Measurements from ENCODE around the gene SYS1. TPM values are rescaled to one million over a fixed set of nuclear protein-coding genes. Genes with fewer than 3 reads are reported as not detected.

SYS1 gene
- total and polyA plus RNA-seq, 2 experiments from 2014 or later = 20.0 to 28.0 TPM

GRCh38 chr20:45343532-45344167 lies 19.3 kb upstream of the SYS1 start:
- Histone ChIP-seq H3K4me1 (ENCODE audit: low read depth) (peaks cover 75% of the 10 kb centered on the region), H3K4me3 (no peak overlapping the region), H3K27me3 (no peaks in the 10 kb centered on the region), H3K27ac (peak overlapping the region; percentile 98), H3K36me3 (no peaks in the 10 kb centered on the region), H3K9me3 (ENCODE audit: low read depth) (no peaks in the 10 kb centered on the region)
- DNase-seq (ENCODE audit: low read depth in 1 of 2, low spot score in 1 of 2) = peak in 1 of 2 donors; percentile 33
- no peak for TF ChIP-seq CTCF (IDR thresholded peaks at IDR 0.05; ENCODE audit: low read depth, low read length)

- peak in 1 of 2 donors; percentile 91 for DNase-seq (ENCODE audit: low read depth in 1 of 2, low spot score in 1 of 2)
- no peaks in the 10 kb centered on the region for H3K36me3 ChIP-seq
- no peaks in the 10 kb centered on the region for H3K27me3 ChIP-seq
- no peak overlapping the region for H3K4me3 ChIP-seq
- no peaks in the 10 kb centered on the region for H3K9me3 ChIP-seq (ENCODE audit: low read depth)
- H3K4me1 ChIP-seq (ENCODE audit: low read depth) = peaks cover 73% of the 10 kb centered on the region
- TF ChIP-seq CTCF (IDR thresholded peaks at IDR 0.05; ENCODE audit: low read depth, low read length) = no peak
- peak overlapping the region; percentile 98 for H3K27ac ChIP-seq
Measured at GRCh38 chr20:45344168-45344860, 18.6 kb upstream of the SYS1 start.

DNA sequence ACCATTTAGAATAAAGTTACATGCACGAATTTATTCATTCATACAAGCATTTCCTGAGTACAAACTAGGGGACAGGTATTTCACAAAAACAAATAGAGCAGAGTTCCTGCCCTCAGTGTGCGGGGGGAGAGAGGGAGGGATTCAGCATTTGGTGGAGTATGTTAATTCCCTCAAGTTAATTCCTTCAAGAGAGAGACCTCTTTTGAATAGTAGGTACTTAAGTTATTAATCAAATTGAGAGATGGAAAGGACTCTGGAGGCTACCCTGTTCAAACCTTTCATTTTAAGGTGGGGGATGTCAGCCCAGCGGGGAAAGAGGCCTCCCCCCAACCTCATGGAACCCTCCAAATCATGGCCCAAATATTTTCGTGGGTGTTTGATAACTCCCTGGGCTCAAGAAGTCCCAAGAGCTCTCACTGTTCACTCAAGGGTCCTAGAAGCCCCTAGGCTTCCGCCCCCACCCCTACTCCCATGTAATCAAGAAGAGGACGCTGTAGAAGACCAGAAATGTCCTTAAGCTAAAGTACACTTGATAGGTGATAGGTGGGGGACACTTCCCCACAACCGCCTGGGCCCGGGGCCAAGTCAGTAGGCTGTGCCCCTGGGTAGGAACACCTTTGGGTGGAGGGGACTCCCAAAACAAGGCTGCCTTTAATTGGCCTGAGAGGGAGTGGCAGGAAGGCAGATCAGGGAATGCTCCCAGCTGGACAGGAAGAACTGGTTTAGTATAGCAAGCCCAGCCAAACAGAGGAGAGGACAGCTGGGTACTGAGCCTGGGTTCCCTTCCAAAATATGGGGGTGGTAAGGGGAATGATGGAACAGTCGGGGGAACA lies 17.6 kb upstream of the SYS1 start:
- peak overlapping the region; percentile 98 for H3K27ac ChIP-seq
- H3K4me1 ChIP-seq (ENCODE audit: low read depth) = peaks cover 69% of the 10 kb centered on the region

GRCh38 chr20:45346291-45346718 lies 16.7 kb upstream of the SYS1 start:
- peaks cover 59% of the 10 kb centered on the region for H3K4me1 ChIP-seq (ENCODE audit: low read depth)
- no peaks in the 10 kb centered on the region for H3K9me3 ChIP-seq (ENCODE audit: low read depth)
- no peaks in the 10 kb centered on the region for H3K36me3 ChIP-seq
- TF ChIP-seq CTCF (IDR thresholded peaks at IDR 0.05; ENCODE audit: low read depth, low read length) = no peak
- peak overlapping the region; percentile 66 for H3K4me3 ChIP-seq
- DNase-seq (ENCODE audit: low read depth in 1 of 2, low spot score in 1 of 2) = no peak
- no peak overlapping the region for H3K27ac ChIP-seq
- H3K27me3 ChIP-seq = no peaks in the 10 kb centered on the region

More for the DNA sequence above, 17.6 kb upstream of the SYS1 start:
- no peak for DNase-seq (ENCODE audit: low read depth in 1 of 2, low spot score in 1 of 2)
- no peaks in the 10 kb centered on the region for H3K9me3 ChIP-seq (ENCODE audit: low read depth)
- TF ChIP-seq CTCF (IDR thresholded peaks at IDR 0.05; ENCODE audit: low read depth, low read length) = no peak
- no peaks in the 10 kb centered on the region for H3K36me3 ChIP-seq
- no peaks in the 10 kb centered on the region for H3K27me3 ChIP-seq
- no peak overlapping the region for H3K4me3 ChIP-seq

GRCh38 chr20:45346851-45347250 lies 16.1 kb upstream of the SYS1 start:
- H3K36me3 ChIP-seq = no peaks in the 10 kb centered on the region
- H3K9me3 ChIP-seq (ENCODE audit: low read depth) = no peaks in the 10 kb centered on the region
- no peak for TF ChIP-seq CTCF (IDR thresholded peaks at IDR 0.05; ENCODE audit: low read depth, low read length)
- H3K27me3 ChIP-seq = no peaks in the 10 kb centered on the region
- peak overlapping the region; percentile 66 for H3K4me3 ChIP-seq
- H3K4me1 ChIP-seq (ENCODE audit: low read depth) = peaks cover 53% of the 10 kb centered on the region
- H3K27ac ChIP-seq = peak overlapping the region; percentile 49
- DNase-seq (ENCODE audit: low read depth in 1 of 2, low spot score in 1 of 2) = no peak

Data from cardiac muscle cell (in vitro differentiated cells and primary cell).